GM23338 (cell line): Measurements from ENCODE around the gene UBN1. TPM values are rescaled to one million over a fixed set of nuclear protein-coding genes. Genes with fewer than 3 reads are reported as not detected.

Experiments
- ATAC-seq: fragments of 200-7000 bp; cut with Tn5 transposase; 3 replicates; pipeline ENCODE4 v1.9.1; 2020
- DNase-seq: peaks from one replicate; pipeline ENCODE4 v3.0.0-alpha.2; 2015; ENCODE audit warnings: low spot score
- H2AFZ ChIP-seq: fragments of 200-600 bp; sonication (generic); 2 replicates; pipeline ENCODE4 v1.8.0; 2016; ENCODE audit warnings: antibody characterized with exemption, mild to moderate bottlenecking, moderate library complexity
- H3F3A ChIP-seq: fragments of 200-600 bp; sonication (generic); replicated peaks from 2 replicates; pipeline ENCODE4 v1.8.0; 2017; ENCODE audit warnings: antibody characterized with exemption, mixed run types, low read depth
- H3K27ac ChIP-seq: fragments of 200-600 bp; sonication (generic); 2 replicates; pipeline ENCODE4 v1.6.1; 2016; ENCODE audit warnings: low read depth
- H3K27me3 ChIP-seq: fragments of 200-600 bp; sonication (generic); 2 replicates; pipeline ENCODE4 v1.8.0; 2016; ENCODE audit warnings: mild to moderate bottlenecking, mixed run types, moderate library complexity; ENCODE audit not compliant: insufficient read depth
- H3K36me3 ChIP-seq: fragments of 200-600 bp; sonication (generic); 2 replicates; pipeline ENCODE4 v1.8.0; 2016; ENCODE audit warnings: mild to moderate bottlenecking; ENCODE audit not compliant: insufficient read depth
- H3K4me1 ChIP-seq: fragments of 200-600 bp; sonication (generic); 2 replicates; pipeline ENCODE4 v1.8.0; 2016; ENCODE audit warnings: mild to moderate bottlenecking, moderate library complexity; ENCODE audit not compliant: insufficient read depth
- H3K4me2 ChIP-seq: fragments of 200-600 bp; sonication (generic); 2 replicates; pipeline ENCODE4 v1.7.1; 2017; ENCODE audit warnings: mixed run types
- H3K4me3 ChIP-seq: fragments of 200-600 bp; sonication (generic); 2 replicates; pipeline ENCODE4 v1.6.1; 2016; ENCODE audit warnings: mixed run types
- H3K79me2 ChIP-seq: fragments of 200-600 bp; sonication (generic); replicated peaks from 2 replicates; pipeline ENCODE4 v1.8.0; 2017; ENCODE audit warnings: mild to moderate bottlenecking; ENCODE audit not compliant: insufficient read depth
- H3K9me2 ChIP-seq: fragments of 200-600 bp; sonication (generic); 2 replicates; pipeline ENCODE4 v1.8.0; 2017; ENCODE audit not compliant: insufficient read depth
- H4K20me1 ChIP-seq: fragments of 200-600 bp; sonication (generic); replicated peaks from 2 replicates; pipeline ENCODE4 v1.8.0; 2017; ENCODE audit warnings: mild to moderate bottlenecking; ENCODE audit not compliant: insufficient read depth
- H3K27ac Mint-ChIP-seq: 2 replicates; pipeline ENCODE4 v1.8.0; 2020; ENCODE audit warnings: inconsistent platforms, mild to moderate bottlenecking, moderate library complexity, mixed read lengths
- H3K27me3 Mint-ChIP-seq: 3 replicates; pipeline ENCODE4 v1.8.0; 2022; ENCODE audit warnings: low read depth, mild to moderate bottlenecking, moderate library complexity, mixed read lengths, inconsistent platforms; ENCODE audit not compliant: insufficient read depth, poor library complexity
- H3K36me3 Mint-ChIP-seq: 3 replicates; pipeline ENCODE4 v1.8.0; 2021; ENCODE audit warnings: low read depth, mild to moderate bottlenecking, inconsistent platforms, moderate library complexity, mixed read lengths
- H3K4me1 Mint-ChIP-seq: 3 replicates; pipeline ENCODE4 v1.8.0; 2020; ENCODE audit warnings: mild to moderate bottlenecking, inconsistent platforms, mixed read lengths
- H3K4me3 Mint-ChIP-seq: 3 replicates; pipeline ENCODE4 v1.8.0; 2021; ENCODE audit warnings: moderate library complexity, mild to moderate bottlenecking, inconsistent platforms, mixed read lengths
- H3K9me3 Mint-ChIP-seq: 3 replicates; pipeline ENCODE4 v1.8.0; 2020; ENCODE audit warnings: moderate library complexity, mild to moderate bottlenecking, inconsistent platforms, mixed read lengths
- CREB1 ChIP-seq: fragments of 250-450 bp; sonication (Bioruptor Pico); IDR thresholded peaks from 2 replicates; pipeline ENCODE4 v1.5.0; 2020; ENCODE audit warnings: low read depth, mild to moderate bottlenecking, moderate library complexity
- ETS1 ChIP-seq: IDR thresholded peaks from 2 replicates; pipeline ENCODE4 v1.6.1; 2016; ENCODE audit warnings: antibody characterized with exemption
- EZH2 ChIP-seq: fragments of 200-600 bp; sonication (generic); IDR thresholded peaks from one replicate; pipeline ENCODE4 v1.8.0; 2017; ENCODE audit warnings: antibody characterized with exemption, mild to moderate bottlenecking, low read depth; ENCODE audit not compliant: unreplicated experiment
- EZH2phosphoT487 ChIP-seq: fragments of 200-600 bp; sonication (generic); IDR thresholded peaks from one replicate; pipeline ENCODE4 v1.8.1; 2018; ENCODE audit warnings: antibody characterized with exemption; ENCODE audit not compliant: unreplicated experiment
- JUNB ChIP-seq: IDR thresholded peaks from one replicate; pipeline ENCODE4 v1.6.1; 2016; ENCODE audit warnings: antibody characterized with exemption; ENCODE audit not compliant: unreplicated experiment
- NANOG ChIP-seq: IDR thresholded peaks from 2 replicates; pipeline ENCODE4 v1.6.1; 2016; ENCODE audit warnings: antibody characterized with exemption, borderline replicate concordance
- POLR2AphosphoS5 ChIP-seq: IDR thresholded peaks from 2 replicates; pipeline ENCODE4 v1.6.1; 2016; ENCODE audit warnings: antibody characterized with exemption, low read depth
- REST ChIP-seq: IDR thresholded peaks from one replicate; pipeline ENCODE4 v1.6.1; 2018; ENCODE audit warnings: antibody characterized with exemption; ENCODE audit not compliant: unreplicated experiment
- STAT1 ChIP-seq: IDR thresholded peaks from one replicate; pipeline ENCODE4 v1.6.1; 2016; ENCODE audit warnings: antibody characterized with exemption; ENCODE audit not compliant: unreplicated experiment
- ZNF114 ChIP-seq: fragments of 250-450 bp; sonication (Bioruptor Pico); IDR thresholded peaks from 2 replicates; pipeline ENCODE4 v1.5.0; 2020; ENCODE audit warnings: mild to moderate bottlenecking, moderate library complexity
- ZNF331 ChIP-seq: fragments of 250-450 bp; sonication (Bioruptor Pico); IDR thresholded peaks from 2 replicates; pipeline ENCODE4 v1.5.0; 2020; ENCODE audit warnings: low read depth, mild to moderate bottlenecking, moderate library complexity
- ZNF462 ChIP-seq: fragments of 250-450 bp; sonication (Bioruptor Pico); IDR thresholded peaks from 2 replicates; pipeline ENCODE4 v1.5.0; 2020; ENCODE audit warnings: mild to moderate bottlenecking, moderate library complexity
- polyA plus RNA-seq: library from polyadenylated mRNA; unstranded; fragments of >200 nt; fragmentation: Nextera tagmentation; extraction: Ambion mirVana; gene quantifications from 2 replicates; pipeline ENCODE4 v1.2.1, GENCODE V29; 2016
- total RNA-seq: library from RNA; depleted of rRNA; stranded (reverse); fragments of >200 nt; shearing (Covaris generic); gene quantifications from 2 replicates; pipeline ENCODE4 v1.2.3, GENCODE V29; 2014
- TF ChIP-seq, protein P1 (sequence below), 2 experiments: fragments of 200-600 bp in 1 of 2; sonication (generic) in 1 of 2; conservative IDR thresholded peaks; 2 replicates each; pipeline versions ENCODE4 v1.5.1 to v1.6.1; 2016 to 2017; ENCODE audit warnings: antibody characterized with exemption in 2 of 2, low read depth in 2 of 2, mild to moderate bottlenecking in 2 of 2, moderate library complexity in 1 of 2

UBN1 gene
- total and polyA plus RNA-seq, 2 experiments from 2014 or later = 18.3 to 46.8 TPM

DNA sequence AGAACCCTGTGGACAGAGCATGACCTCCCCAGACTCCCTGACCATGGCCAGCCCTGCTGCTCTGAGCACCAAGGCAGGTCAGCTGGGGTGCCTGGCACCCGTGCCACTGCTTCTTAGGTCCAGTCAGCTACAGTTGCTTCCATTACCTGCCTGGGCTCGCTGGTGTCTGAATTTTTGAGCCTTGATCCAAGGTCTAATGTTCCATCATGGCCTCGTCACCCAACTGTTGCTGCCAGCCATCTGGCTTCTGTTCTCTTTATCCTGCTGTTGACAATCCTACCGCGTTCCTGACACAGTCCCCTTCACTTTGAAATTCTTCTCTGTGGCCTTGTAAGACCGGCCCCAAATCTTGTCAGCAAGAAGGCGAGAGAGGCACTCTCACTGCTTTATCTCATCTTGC lies 16.9 kb upstream of the UBN1 start:
- ATAC-seq (no peak), DNase-seq (no peak)
- TF ChIP-seq, protein P1, sequence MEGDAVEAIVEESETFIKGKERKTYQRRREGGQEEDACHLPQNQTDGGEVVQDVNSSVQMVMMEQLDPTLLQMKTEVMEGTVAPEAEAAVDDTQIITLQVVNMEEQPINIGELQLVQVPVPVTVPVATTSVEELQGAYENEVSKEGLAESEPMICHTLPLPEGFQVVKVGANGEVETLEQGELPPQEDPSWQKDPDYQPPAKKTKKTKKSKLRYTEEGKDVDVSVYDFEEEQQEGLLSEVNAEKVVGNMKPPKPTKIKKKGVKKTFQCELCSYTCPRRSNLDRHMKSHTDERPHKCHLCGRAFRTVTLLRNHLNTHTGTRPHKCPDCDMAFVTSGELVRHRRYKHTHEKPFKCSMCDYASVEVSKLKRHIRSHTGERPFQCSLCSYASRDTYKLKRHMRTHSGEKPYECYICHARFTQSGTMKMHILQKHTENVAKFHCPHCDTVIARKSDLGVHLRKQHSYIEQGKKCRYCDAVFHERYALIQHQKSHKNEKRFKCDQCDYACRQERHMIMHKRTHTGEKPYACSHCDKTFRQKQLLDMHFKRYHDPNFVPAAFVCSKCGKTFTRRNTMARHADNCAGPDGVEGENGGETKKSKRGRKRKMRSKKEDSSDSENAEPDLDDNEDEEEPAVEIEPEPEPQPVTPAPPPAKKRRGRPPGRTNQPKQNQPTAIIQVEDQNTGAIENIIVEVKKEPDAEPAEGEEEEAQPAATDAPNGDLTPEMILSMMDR (conservative IDR thresholded peaks at IDR 0.05; ENCODE audit: low read depth in 2 of 2) = no peak
- TF ChIP-seq ZNF331 (CRISPR knock-in tag) = no peak
- TF ChIP-seq REST = no peak
- TF ChIP-seq ZNF114 (CRISPR knock-in tag) = no peak
- TF ChIP-seq EZH2phosphoT487 = no peak
- no peak for TF ChIP-seq ZNF462 (CRISPR knock-in tag)
- no peak for TF ChIP-seq JUNB
- TF ChIP-seq NANOG = no peak
- TF ChIP-seq CREB1 = no peak
- TF ChIP-seq POLR2AphosphoS5 = no peak
- TF ChIP-seq STAT1 = no peak
- no peak for TF ChIP-seq ETS1
- TF ChIP-seq EZH2 = no peak
- H3K9me3 Mint-ChIP-seq = no peaks in the 10 kb centered on the region
- no peaks in the 10 kb centered on the region for H3K9me2 ChIP-seq
- H3K27me3 ChIP-seq = no peaks in the 10 kb centered on the region
- H3K4me3 ChIP-seq = no peak overlapping the region
- H2AFZ ChIP-seq = no peak overlapping the region
- H3K4me3 Mint-ChIP-seq = no peak overlapping the region
- no peaks in the 10 kb centered on the region for H3K4me1 ChIP-seq
- no peaks in the 10 kb centered on the region for H3K4me1 Mint-ChIP-seq
- H3K4me2 ChIP-seq = no peak overlapping the region
- no peak overlapping the region for H3K27ac ChIP-seq
- peaks cover 3% of the 10 kb centered on the region; the same call in 1 of the 2 replicates for H3F3A ChIP-seq
- peaks cover 67% of the 10 kb centered on the region for H3K36me3 Mint-ChIP-seq
- H3K79me2 ChIP-seq = peaks cover 4% of the 10 kb centered on the region
- peaks cover 25% of the 10 kb centered on the region for H4K20me1 ChIP-seq
- H3K36me3 ChIP-seq = peaks cover 43% of the 10 kb centered on the region
- H3K27me3 Mint-ChIP-seq = peaks cover 3% of the 10 kb centered on the region
- H3K27ac Mint-ChIP-seq = no peak overlapping the region
